IMR-90 (cell line): ENCODE measurements around the gene ITGAX. TPM values are rescaled to one million over a fixed set of nuclear protein-coding genes. Genes with fewer than 3 reads are reported as not detected.

Experiments
- ATAC-seq: fragments of 200-7000 bp; cut with Tn5 transposase; 2 replicates; pipeline ENCODE4 v1.9.1; 2020; ENCODE audit warnings: low read depth, mild to moderate bottlenecking, moderate library complexity
- BruUV-seq: library from RNA; stranded (reverse); fragments of 400-500 nt; replicated peaks from 2 replicates; lab custom pipeline; 2021; lab: Mats Ljungman, UMichigan
- CTCF ChIA-PET: fragments of 300-600 bp; formaldehyde crosslinking; extraction: SDS; loops from one replicate; lab custom pipeline; 2021; ENCODE audit warnings: antibody characterized with exemption; lab: Yijun Ruan, JAX
- POLR2A ChIA-PET: fragments of 300-600 bp; sonication (Branson Sonifier 250); formaldehyde crosslinking; loops from one replicate; lab custom pipeline; 2022; ENCODE audit warnings: antibody characterized with exemption; ENCODE audit not compliant: unreplicated experiment; lab: Charles Lee
- DNase-seq: peaks from one replicate; pipeline ENCODE4 v3.0.0; 2013
- H2AFZ ChIP-seq: replicated peaks from 2 replicates; pipeline ENCODE3; 2013; ENCODE audit warnings: low read length, mild to moderate bottlenecking; ENCODE audit not compliant: poor library complexity
- H2AK5ac ChIP-seq: 2 replicates; pipeline ENCODE4 v1.6.1; 2013; ENCODE audit warnings: low read depth, low read length, inconsistent platforms
- H2AK9ac ChIP-seq: replicated peaks from 2 replicates; pipeline ENCODE3; 2013; ENCODE audit warnings: mild to moderate bottlenecking, low read depth, low read length, moderate library complexity; ENCODE audit not compliant: poor library complexity
- H2BK120ac ChIP-seq: 2 replicates; pipeline ENCODE4 v1.6.1; 2013; ENCODE audit warnings: low read depth, low read length, inconsistent platforms
- H2BK15ac ChIP-seq: 3 replicates; pipeline ENCODE4 v1.6.1; 2013; ENCODE audit warnings: low read depth, low read length, inconsistent platforms
- H2BK20ac ChIP-seq: 2 replicates; pipeline ENCODE4 v1.6.1; 2013; ENCODE audit warnings: low read depth, mild to moderate bottlenecking, inconsistent platforms, low read length, moderate library complexity
- H2BK5ac ChIP-seq: 2 replicates; pipeline ENCODE4 v1.6.1; 2013; ENCODE audit warnings: mild to moderate bottlenecking, low read depth, low read length, inconsistent platforms; ENCODE audit not compliant: poor library complexity, severe bottlenecking
- H3K14ac ChIP-seq: replicated peaks from 2 replicates; pipeline ENCODE4 v1.6.1; 2013; ENCODE audit warnings: low read depth, low read length, inconsistent platforms
- H3K18ac ChIP-seq: 2 replicates; pipeline ENCODE4 v1.6.1; 2013; ENCODE audit warnings: low read depth, low read length, control low read depth
- H3K23ac ChIP-seq: 2 replicates; pipeline ENCODE4 v1.6.1; 2013; ENCODE audit warnings: low read depth, low read length, inconsistent platforms
- H3K27ac ChIP-seq: 2 replicates; pipeline ENCODE4 v1.5.1; 2013; ENCODE audit warnings: mild to moderate bottlenecking, control low read depth, low read length; ENCODE audit not compliant: insufficient read depth
- H3K27me3 ChIP-seq: 2 replicates; pipeline ENCODE4 v1.6.1; 2013; ENCODE audit warnings: low read length; ENCODE audit not compliant: control insufficient read depth, insufficient read depth
- H3K36me3 ChIP-seq: 2 replicates; pipeline ENCODE4 v1.6.1; 2013; ENCODE audit warnings: low read length, mixed read lengths; ENCODE audit not compliant: control insufficient read depth, insufficient read depth
- H3K4ac ChIP-seq: 2 replicates; pipeline ENCODE4 v1.6.1; 2013; ENCODE audit warnings: low read depth, low read length, inconsistent platforms
- H3K4me1 ChIP-seq: 2 replicates; pipeline ENCODE4 v1.6.1; 2013; ENCODE audit warnings: low read length, mixed read lengths; ENCODE audit not compliant: control insufficient read depth, insufficient read depth
- H3K4me2 ChIP-seq: 2 replicates; pipeline ENCODE4 v1.6.1; 2013; ENCODE audit warnings: low read depth, mild to moderate bottlenecking, control low read depth, low read length, moderate library complexity
- H3K4me3 ChIP-seq: 2 replicates; pipeline ENCODE4 v1.5.1; 2013; ENCODE audit warnings: low read depth, mild to moderate bottlenecking, control low read depth, low read length, moderate library complexity; ENCODE audit not compliant: insufficient read depth
- H3K56ac ChIP-seq: 2 replicates; pipeline ENCODE4 v1.6.1; 2013; ENCODE audit warnings: low read length, inconsistent platforms; ENCODE audit not compliant: insufficient read depth; ENCODE audit errors: extremely low read depth
- H3K79me1 ChIP-seq, 2 experiments: 2 replicates each; pipeline ENCODE4 v1.6.1; 2013; ENCODE audit warnings: low read length in 2 of 2, inconsistent platforms in 1 of 2, low read depth in 1 of 2
- H3K9ac ChIP-seq: 2 replicates; pipeline ENCODE4 v1.6.1; 2013; ENCODE audit warnings: low read depth, low read length, control low read depth
- H3K9me1 ChIP-seq: 2 replicates; pipeline ENCODE4 v1.6.1; 2013; ENCODE audit warnings: low read length, inconsistent platforms; ENCODE audit not compliant: insufficient read depth
- H3K9me3 ChIP-seq: 2 replicates; pipeline ENCODE4 v1.6.1; 2013; ENCODE audit warnings: low read length; ENCODE audit not compliant: control insufficient read depth, insufficient read depth
- H4K20me1 ChIP-seq: 2 replicates; pipeline ENCODE4 v1.6.1; 2013; ENCODE audit warnings: low read length, inconsistent platforms; ENCODE audit not compliant: insufficient read depth
- H4K5ac ChIP-seq: 2 replicates; pipeline ENCODE4 v1.6.1; 2013; ENCODE audit warnings: mild to moderate bottlenecking, low read depth, low read length, control low read depth
- H4K8ac ChIP-seq, 2 experiments: 2 replicates each; pipeline ENCODE4 v1.6.1; 2013; ENCODE audit warnings: low read depth in 2 of 2, low read length in 2 of 2, control low read depth in 1 of 2, inconsistent platforms in 1 of 2
- H4K91ac ChIP-seq: 2 replicates; pipeline ENCODE4 v1.6.1; 2013; ENCODE audit warnings: low read depth, low read length, inconsistent platforms; ENCODE audit not compliant: insufficient read depth
- CTCF ChIP-seq: conservative IDR thresholded peaks from 2 replicates; pipeline ENCODE4 v1.5.1; 2012; ENCODE audit warnings: mild to moderate bottlenecking, low read depth, low read length, improper control_type of control experiment
- ELK1 ChIP-seq: fragments of 150-350 bp; IDR thresholded peaks from 2 replicates; pipeline ENCODE4 v1.6.1; 2016; ENCODE audit warnings: low read depth, mild to moderate bottlenecking, low read length, moderate library complexity, borderline replicate concordance
- RFX5 ChIP-seq: IDR thresholded peaks from 2 replicates; pipeline ENCODE4 v1.8.0; 2012; ENCODE audit warnings: low read depth, mild to moderate bottlenecking, low read length, moderate library complexity
- WGBS, 2 experiments: methylation state at CpG; one replicate each; pipeline versions ENCODE4 v1.1.5 to v1.1.7; 2013; ENCODE audit warnings: missing lambda C conversion rate in 2 of 2; ENCODE audit not compliant: insufficient read length in 1 of 2; ENCODE audit errors: extremely low coverage in 2 of 2; 5-methylcytosine and 5-hydroxymethylcytosine counted together
- dilution Hi-C: fragments of 300-500 bp; cut with HindIII; formaldehyde crosslinking; loops from one replicate; pipeline ENCODE4 v1.14.3; 2018; ENCODE audit warnings: low sequenced_read_pairs; ENCODE audit not compliant: unreplicated experiment
- in situ Hi-C: fragments of 300-500 bp; cut with MboI; formaldehyde crosslinking; loops from 3 replicates; pipeline ENCODE4 v1.14.3; 2019; ENCODE audit warnings: low sequenced_read_pairs, inconsistent platforms, mixed read lengths
- intact Hi-C: fragments of 100-400 bp; cut with micrococcal nuclease; formaldehyde crosslinking; loops from 2 replicates; pipeline ENCODE4 v1.10.0; 2022
- polyA plus RNA-seq, 3 experiments: library from polyadenylated mRNA; depleted of rRNA; stranded (reverse); fragments of >200 nt; gene quantifications; 2 replicates each; pipeline ENCODE4 v1.2.3, GENCODE V29; 2012; ENCODE audit warnings: low replicate concordance in 1 of 3
- total RNA-seq: library from RNA; depleted of rRNA; stranded (reverse); fragments of >200 nt; gene quantifications from 2 replicates; pipeline ENCODE4 v1.2.3, GENCODE V29; 2012

ITGAX gene
- total and polyA plus RNA-seq, 2 of the 4 experiments (the other 2 are of a cell fraction): 0.09 to 0.18 TPM

- dilution Hi-C loops: no loop called here
- Histone ChIP-seq H3K4ac (no peak overlapping the region), H4K91ac (no peak overlapping the region), H3K18ac (no peak overlapping the region), H3K27me3 (no peaks in the 10 kb centered on the region; the same call in 1 of the 2 replicates), H3K9me1 (no peaks in the 10 kb centered on the region), H4K20me1 (no peaks in the 10 kb centered on the region), H3K4me2 (no peak overlapping the region), H3K4me3 (no peak overlapping the region), H2BK20ac (no peak overlapping the region), H3K36me3 (no peaks in the 10 kb centered on the region), H3K9ac (no peak overlapping the region), H4K5ac (no peak overlapping the region), H2AK9ac (no peak overlapping the region), H2BK15ac (no peak overlapping the region), H2BK120ac (no peak overlapping the region), H3K27ac (no peak overlapping the region), H4K8ac (no peak overlapping the region), H2AFZ (no peak overlapping the region), H3K9me3 (no peaks in the 10 kb centered on the region), H3K23ac (no peak overlapping the region), H3K14ac (no peak overlapping the region), H3K4me1 (no peaks in the 10 kb centered on the region), H2BK5ac (no peak overlapping the region), H3K79me1 (no peaks in the 10 kb centered on the region), H3K56ac (no peak overlapping the region), H2AK5ac (no peak overlapping the region)
- TF ChIP-seq RFX5 (no peak), ELK1 (no peak), CTCF (no peak)
- ATAC-seq (no peak), DNase-seq (no peak)
- no TSS peak for BruUV-seq
- in situ Hi-C loops: no loop called here
- POLR2A ChIA-PET: no interaction called here
- CTCF ChIA-PET: no interaction called here
- intact Hi-C loops: no loop called here
- WGBS, 2 experiments: 49% methylated on average over 3 of the region's 3 CpGs; no CpG with 5 or more reads in 1 of the 2 experiments
Measured at GRCh38 chr16:31348579-31348978, 6.4 kb upstream of the ITGAX start.
